ENCODE results near the gene SOHLH1. TPM values are rescaled to one million over a fixed set of nuclear protein-coding genes. Genes with fewer than 3 reads are reported as not detected.

SOHLH1 gene
- total and polyA plus RNA-seq, 4 donors, result not detected

DNA sequence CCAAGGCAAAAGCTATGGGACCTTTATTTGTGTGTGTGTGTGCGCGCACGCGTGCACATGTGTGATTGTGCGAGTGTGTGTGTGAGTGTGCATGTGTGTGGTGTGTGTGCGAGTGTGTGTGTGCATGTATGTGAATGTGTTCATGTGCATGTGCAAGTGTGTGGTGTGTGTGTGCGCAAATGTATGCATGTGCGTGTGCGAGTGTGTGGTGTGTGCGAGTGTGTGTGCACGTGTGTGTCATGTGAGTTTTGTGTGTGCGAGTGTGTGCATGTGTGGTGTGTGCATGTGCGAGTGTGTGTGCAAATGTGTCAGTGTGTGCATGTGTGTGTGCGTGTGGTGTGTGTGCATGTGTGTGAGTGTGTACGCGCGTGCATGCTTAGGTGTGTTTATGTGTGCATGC is 48.9 kb downstream of the SOHLH1 start:
- Histone ChIP-seq H3K27ac (ENCODE audit: low read depth in 1 of 2, low read length in 1 of 2) (no peak overlapping the region), H3K36me3 (ENCODE audit: control insufficient read depth in 4 of 4, insufficient read depth in 4 of 4, low read length in 4 of 4) (no peaks in the 10 kb centered on the region), H3K4me3 (no peak overlapping the region), H3K4me1 (ENCODE audit: control insufficient read depth in 5 of 5, insufficient read depth in 5 of 5, low read length in 5 of 5) (no peaks in the 10 kb centered on the region), H3K27me3 (ENCODE audit: control insufficient read depth in 3 of 3, insufficient read depth in 3 of 3, low read length in 2 of 3) (no peaks in the 10 kb centered on the region), H3K9me3 (ENCODE audit: control insufficient read depth in 4 of 4, insufficient read depth in 3 of 4, low read length in 3 of 4) (peaks cover 2 to 22% (median 13%) of the 10 kb centered on the region in 4 donors), H3K9ac (ENCODE audit: insufficient read depth in 1 of 2, low read length in 2 of 2) (no peak overlapping the region)
- DNase-seq, result no peak
- WGBS, 2 donors, result 94 to 95% methylated on average over 17 of the region's 17 CpGs
- ATAC-seq (ENCODE audit: insufficient read depth, low FRiP score), result no peak
- TF ChIP-seq, protein P1, sequence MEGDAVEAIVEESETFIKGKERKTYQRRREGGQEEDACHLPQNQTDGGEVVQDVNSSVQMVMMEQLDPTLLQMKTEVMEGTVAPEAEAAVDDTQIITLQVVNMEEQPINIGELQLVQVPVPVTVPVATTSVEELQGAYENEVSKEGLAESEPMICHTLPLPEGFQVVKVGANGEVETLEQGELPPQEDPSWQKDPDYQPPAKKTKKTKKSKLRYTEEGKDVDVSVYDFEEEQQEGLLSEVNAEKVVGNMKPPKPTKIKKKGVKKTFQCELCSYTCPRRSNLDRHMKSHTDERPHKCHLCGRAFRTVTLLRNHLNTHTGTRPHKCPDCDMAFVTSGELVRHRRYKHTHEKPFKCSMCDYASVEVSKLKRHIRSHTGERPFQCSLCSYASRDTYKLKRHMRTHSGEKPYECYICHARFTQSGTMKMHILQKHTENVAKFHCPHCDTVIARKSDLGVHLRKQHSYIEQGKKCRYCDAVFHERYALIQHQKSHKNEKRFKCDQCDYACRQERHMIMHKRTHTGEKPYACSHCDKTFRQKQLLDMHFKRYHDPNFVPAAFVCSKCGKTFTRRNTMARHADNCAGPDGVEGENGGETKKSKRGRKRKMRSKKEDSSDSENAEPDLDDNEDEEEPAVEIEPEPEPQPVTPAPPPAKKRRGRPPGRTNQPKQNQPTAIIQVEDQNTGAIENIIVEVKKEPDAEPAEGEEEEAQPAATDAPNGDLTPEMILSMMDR (IDR thresholded peaks at IDR 0.05; ENCODE audit: control extremely low read depth, extremely low read depth), result no peak

DNA sequence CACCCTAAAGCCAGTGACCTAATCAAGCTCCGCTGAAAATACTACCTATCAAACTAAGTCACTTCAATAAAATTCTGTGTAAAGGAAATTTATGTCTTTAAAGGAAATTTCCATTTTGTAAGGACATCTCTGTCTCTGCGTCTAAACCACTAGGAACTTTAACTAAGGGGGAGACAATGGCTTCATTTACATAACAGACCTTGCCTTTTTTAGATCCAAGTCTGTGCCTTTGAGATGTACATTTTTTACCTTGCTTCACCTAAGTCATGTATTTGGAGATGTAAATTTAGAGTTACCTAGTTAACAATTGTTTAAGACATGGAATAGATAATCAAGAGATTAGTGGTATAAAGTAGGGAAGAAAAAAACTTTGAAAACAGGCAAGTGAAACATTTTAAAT is 49.8 kb downstream of the SOHLH1 start:
- 68 to 83% methylated on average over 2 of the region's 2 CpGs for WGBS, 2 donors
- Histone ChIP-seq H3K9me3 (ENCODE audit: control insufficient read depth in 4 of 4, insufficient read depth in 3 of 4, low read length in 3 of 4) (peaks cover 2 to 22% (median 20%) of the 10 kb centered on the region in 4 donors), H3K4me1 (ENCODE audit: control insufficient read depth in 5 of 5, insufficient read depth in 5 of 5, low read length in 5 of 5) (no peaks in the 10 kb centered on the region), H3K27ac (ENCODE audit: low read depth in 1 of 2, low read length in 1 of 2) (no peak overlapping the region), H3K9ac (ENCODE audit: insufficient read depth in 1 of 2, low read length in 2 of 2) (no peak overlapping the region), H3K4me3 (no peak overlapping the region), H3K36me3 (ENCODE audit: control insufficient read depth in 4 of 4, insufficient read depth in 4 of 4, low read length in 4 of 4) (no peaks in the 10 kb centered on the region), H3K27me3 (ENCODE audit: control insufficient read depth in 3 of 3, insufficient read depth in 3 of 3, low read length in 2 of 3) (no peaks in the 10 kb centered on the region)
- DNase-seq (no peak), ATAC-seq (ENCODE audit: insufficient read depth, low FRiP score) (no peak)
- TF ChIP-seq, protein P1 (IDR thresholded peaks at IDR 0.05; ENCODE audit: control extremely low read depth, extremely low read depth), result no peak

DNA sequence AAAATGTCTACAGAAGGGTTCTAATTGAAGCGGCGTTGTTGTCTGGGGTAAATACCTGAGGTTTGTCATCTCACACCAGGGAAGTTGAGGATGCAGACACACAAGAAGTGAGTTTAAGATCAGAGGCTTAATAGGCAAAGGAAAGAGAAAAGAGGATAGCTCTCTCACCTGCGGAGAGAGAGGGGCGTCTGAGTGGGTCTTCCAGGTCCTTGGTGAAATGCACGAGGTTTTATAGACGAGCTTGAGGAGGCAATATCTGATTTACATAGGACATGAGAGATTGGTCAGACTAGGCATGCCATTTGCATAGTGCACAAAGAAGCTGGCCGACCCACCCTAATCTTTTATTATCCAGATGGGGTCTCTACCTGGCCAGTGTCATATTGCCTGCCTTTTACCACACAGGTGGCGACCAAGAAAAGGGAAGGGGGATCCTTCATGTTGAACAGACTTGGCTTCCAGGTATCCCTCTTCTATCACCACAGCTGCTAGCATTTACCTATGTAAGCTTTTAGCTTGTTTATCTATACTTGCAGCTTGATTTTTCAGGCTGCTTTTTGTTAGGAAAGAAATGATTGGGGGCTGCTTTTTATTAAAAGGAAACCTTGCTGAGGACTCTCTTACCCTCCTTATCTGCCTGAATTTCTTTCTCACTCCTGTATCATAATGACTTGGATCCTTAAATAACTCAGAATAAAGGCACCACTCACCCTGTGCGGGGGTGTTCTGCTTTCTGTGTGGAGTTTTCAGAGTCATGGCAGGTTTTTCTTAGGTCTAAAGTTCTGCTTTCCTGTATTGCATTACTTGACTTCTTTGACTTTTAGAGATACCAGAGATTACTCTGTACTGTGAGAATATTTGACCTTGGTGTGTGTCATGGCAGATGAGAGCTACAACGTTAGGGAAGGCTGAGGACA is 50.5 kb downstream of the SOHLH1 start:
- TF ChIP-seq, protein P1 (IDR thresholded peaks at IDR 0.05; ENCODE audit: control extremely low read depth, extremely low read depth), result no peak
- DNase-seq, result no peak
- 78 to 82% methylated on average over 10 of the region's 10 CpGs for WGBS, 2 donors
- Histone ChIP-seq H3K27ac (ENCODE audit: low read depth in 1 of 2, low read length in 1 of 2) (no peak overlapping the region), H3K9ac (ENCODE audit: insufficient read depth in 1 of 2, low read length in 2 of 2) (no peak overlapping the region), H3K9me3 (ENCODE audit: control insufficient read depth in 4 of 4, insufficient read depth in 3 of 4, low read length in 3 of 4) (peaks cover 2 to 23% (median 22%) of the 10 kb centered on the region in 4 donors), H3K27me3 (ENCODE audit: control insufficient read depth in 3 of 3, insufficient read depth in 3 of 3, low read length in 2 of 3) (no peaks in the 10 kb centered on the region), H3K4me3 (no peak overlapping the region), H3K36me3 (ENCODE audit: control insufficient read depth in 4 of 4, insufficient read depth in 4 of 4, low read length in 4 of 4) (no peaks in the 10 kb centered on the region), H3K4me1 (ENCODE audit: control insufficient read depth in 5 of 5, insufficient read depth in 5 of 5, low read length in 5 of 5) (no peaks in the 10 kb centered on the region)
- ATAC-seq (ENCODE audit: insufficient read depth, low FRiP score), result no peak

Data from lung (tissue), 12 donors.